Measurements from ENCODE around the gene ST6GALNAC3. TPM values are rescaled to one million over a fixed set of nuclear protein-coding genes. Genes with fewer than 3 reads are reported as not detected.

The ST6GALNAC3 gene
- total RNA-seq, 4 donors from 2014 or later: 9.7 to 34.0 (median 14.1) TPM

DNA sequence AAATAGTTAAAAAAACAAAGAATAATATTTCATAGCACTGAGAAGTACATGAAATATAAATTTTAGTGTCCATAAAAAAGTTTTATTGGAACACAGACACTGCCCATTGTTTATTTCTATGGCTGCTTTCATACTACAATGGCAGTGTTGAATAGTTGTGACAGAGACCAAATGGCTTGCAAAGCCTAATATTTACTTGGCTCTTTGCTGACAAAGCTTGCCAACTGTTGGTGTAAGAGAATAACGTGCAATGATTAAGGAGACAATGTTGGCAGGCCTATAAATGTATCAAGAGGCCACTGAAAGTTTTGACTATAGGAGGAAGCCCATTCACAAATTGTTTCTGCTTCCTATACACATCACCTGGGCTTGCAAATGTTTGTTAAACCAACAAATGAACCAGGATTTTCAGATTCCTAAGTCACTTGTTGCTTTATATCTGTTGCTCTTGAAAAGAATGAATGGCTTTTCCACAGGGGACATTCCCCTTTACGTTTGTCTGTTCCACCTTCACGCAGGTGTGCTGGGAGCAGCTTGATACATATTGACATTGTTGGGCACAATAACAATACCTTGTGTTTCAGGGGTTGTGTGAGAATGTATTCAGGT is 5.5 kb upstream of the ST6GALNAC3 start:
- no peak for DNase-seq (ENCODE audit: low spot score)
- no peak for ATAC-seq (ENCODE audit: low FRiP score)
- TF ChIP-seq, protein P1, sequence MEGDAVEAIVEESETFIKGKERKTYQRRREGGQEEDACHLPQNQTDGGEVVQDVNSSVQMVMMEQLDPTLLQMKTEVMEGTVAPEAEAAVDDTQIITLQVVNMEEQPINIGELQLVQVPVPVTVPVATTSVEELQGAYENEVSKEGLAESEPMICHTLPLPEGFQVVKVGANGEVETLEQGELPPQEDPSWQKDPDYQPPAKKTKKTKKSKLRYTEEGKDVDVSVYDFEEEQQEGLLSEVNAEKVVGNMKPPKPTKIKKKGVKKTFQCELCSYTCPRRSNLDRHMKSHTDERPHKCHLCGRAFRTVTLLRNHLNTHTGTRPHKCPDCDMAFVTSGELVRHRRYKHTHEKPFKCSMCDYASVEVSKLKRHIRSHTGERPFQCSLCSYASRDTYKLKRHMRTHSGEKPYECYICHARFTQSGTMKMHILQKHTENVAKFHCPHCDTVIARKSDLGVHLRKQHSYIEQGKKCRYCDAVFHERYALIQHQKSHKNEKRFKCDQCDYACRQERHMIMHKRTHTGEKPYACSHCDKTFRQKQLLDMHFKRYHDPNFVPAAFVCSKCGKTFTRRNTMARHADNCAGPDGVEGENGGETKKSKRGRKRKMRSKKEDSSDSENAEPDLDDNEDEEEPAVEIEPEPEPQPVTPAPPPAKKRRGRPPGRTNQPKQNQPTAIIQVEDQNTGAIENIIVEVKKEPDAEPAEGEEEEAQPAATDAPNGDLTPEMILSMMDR (IDR thresholded peaks at IDR 0.05): no peak

DNA sequence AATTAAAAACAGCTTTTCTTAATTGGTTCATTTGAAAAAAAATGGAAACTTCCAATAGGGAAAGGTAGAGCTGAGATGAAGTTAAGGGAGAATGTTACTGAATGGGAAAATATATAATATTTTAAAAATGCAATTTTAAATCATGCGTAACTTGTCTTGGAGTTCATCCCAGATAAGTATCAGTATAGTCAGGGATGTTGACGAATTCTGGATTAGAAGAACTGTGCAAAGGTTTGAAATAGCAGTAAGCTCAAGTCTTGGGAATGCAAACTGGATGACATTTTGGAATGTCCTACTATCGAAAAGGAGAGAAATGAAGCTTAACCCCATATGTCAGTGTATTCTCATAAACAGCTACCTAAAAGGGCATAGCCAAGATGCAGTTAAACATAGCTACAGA is 4.0 kb upstream of the ST6GALNAC3 start:
- no peak for DNase-seq (ENCODE audit: low spot score)
- no peak for ATAC-seq (ENCODE audit: low FRiP score)
- TF ChIP-seq, protein P1 (IDR thresholded peaks at IDR 0.05): no peak

DNA sequence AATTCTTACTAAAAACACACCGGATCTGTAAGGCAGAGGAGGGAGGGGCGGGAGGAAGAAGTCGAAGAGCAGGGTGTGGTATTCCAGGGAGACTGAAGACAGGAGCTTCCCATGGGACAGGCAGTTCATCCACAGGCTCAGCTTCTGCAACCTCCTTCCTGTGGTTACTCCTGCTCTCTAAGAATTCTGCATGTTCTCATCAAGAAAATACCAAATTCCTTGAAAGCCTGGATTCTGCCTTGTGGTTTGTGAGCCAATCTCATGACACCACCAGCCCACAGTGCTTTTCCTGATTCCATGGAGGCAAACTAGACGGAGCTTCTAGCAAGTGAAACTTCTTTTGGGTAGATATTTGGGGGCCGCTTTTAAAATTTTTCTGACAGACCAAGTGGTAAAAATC is 1.1 kb upstream of the ST6GALNAC3 start:
- DNase-seq (ENCODE audit: low spot score) (no peak), ATAC-seq (ENCODE audit: low FRiP score) (no peak)
- TF ChIP-seq, protein P1 (IDR thresholded peaks at IDR 0.05): no peak

- TF ChIP-seq, protein P1 (IDR thresholded peaks at IDR 0.05): no peak
- no peak for DNase-seq (ENCODE audit: low spot score)
- no peak for ATAC-seq (ENCODE audit: low FRiP score)
These were observed 593 bp downstream of the ST6GALNAC3 start for GRCh38 chr1:76075188-76075489.

GRCh38 chr1:76075877-76076276 is 1.3 kb downstream of the ST6GALNAC3 start:
- DNase-seq (ENCODE audit: low spot score): no peak
- ATAC-seq (ENCODE audit: low FRiP score): peak; percentile 11
- TF ChIP-seq, protein P1 (IDR thresholded peaks at IDR 0.05): no peak

GRCh38 chr1:76079475-76080227 is 5.1 kb downstream of the ST6GALNAC3 start:
- DNase-seq (ENCODE audit: low spot score) (no peak), ATAC-seq (ENCODE audit: low FRiP score) (no peak)
- TF ChIP-seq, protein P1 (IDR thresholded peaks at IDR 0.05): no peak

DNA sequence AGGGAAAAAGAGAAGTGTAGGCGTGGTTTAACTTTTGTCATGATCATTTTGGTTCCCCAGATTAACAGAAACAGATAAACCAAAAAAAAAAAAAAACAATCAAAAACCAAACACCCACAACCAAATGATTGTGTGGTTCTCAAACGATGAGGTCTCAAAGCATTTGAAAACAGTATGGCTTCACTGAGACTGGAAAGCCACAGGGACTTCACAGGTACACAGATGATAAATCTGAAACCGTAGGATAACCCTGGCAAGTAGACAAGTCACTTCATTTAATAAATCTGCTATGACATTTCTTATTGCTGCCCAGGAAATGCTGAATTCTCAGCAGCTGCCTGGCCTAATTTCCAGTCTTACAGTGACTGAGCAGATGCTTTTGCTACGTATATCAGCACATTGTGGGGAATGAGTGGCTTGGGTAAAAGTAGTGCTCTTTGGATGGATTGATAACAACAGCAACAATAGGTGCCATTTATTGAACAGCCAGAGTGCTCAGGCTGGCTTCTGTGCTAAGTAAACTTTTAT is 6.1 kb downstream of the ST6GALNAC3 start:
- TF ChIP-seq, protein P1 (IDR thresholded peaks at IDR 0.05): no peak
- DNase-seq (ENCODE audit: low spot score) (no peak), ATAC-seq (ENCODE audit: low FRiP score) (no peak)

Data from omental fat pad (tissue), 4 donors.